GM23338 (cell line): ENCODE results near the gene PRIM1.

Experiments
- CREB1 ChIP-seq: fragments of 250-450 bp; sonication (Bioruptor Pico); IDR thresholded peaks from 2 replicates; pipeline ENCODE4 v1.5.0; 2020; ENCODE audit warnings: low read depth, mild to moderate bottlenecking, moderate library complexity
- CTCF ChIP-seq, 2 experiments: fragments of 200-600 bp in 1 of 2; sonication (generic) in 1 of 2; conservative IDR thresholded peaks; 2 replicates each; pipeline versions ENCODE4 v1.5.1 to v1.6.1; 2016 to 2017; ENCODE audit warnings: antibody characterized with exemption in 2 of 2, low read depth in 2 of 2, mild to moderate bottlenecking in 2 of 2, moderate library complexity in 1 of 2
- EZH2 ChIP-seq: fragments of 200-600 bp; sonication (generic); IDR thresholded peaks from one replicate; pipeline ENCODE4 v1.8.0; 2017; ENCODE audit warnings: antibody characterized with exemption, mild to moderate bottlenecking, low read depth; ENCODE audit not compliant: unreplicated experiment
- EZH2phosphoT487 ChIP-seq: fragments of 200-600 bp; sonication (generic); IDR thresholded peaks from one replicate; pipeline ENCODE4 v1.8.1; 2018; ENCODE audit warnings: antibody characterized with exemption; ENCODE audit not compliant: unreplicated experiment
- JUNB ChIP-seq: IDR thresholded peaks from one replicate; pipeline ENCODE4 v1.6.1; 2016; ENCODE audit warnings: antibody characterized with exemption; ENCODE audit not compliant: unreplicated experiment
- NANOG ChIP-seq: IDR thresholded peaks from 2 replicates; pipeline ENCODE4 v1.6.1; 2016; ENCODE audit warnings: antibody characterized with exemption, borderline replicate concordance
- POLR2AphosphoS5 ChIP-seq: IDR thresholded peaks from 2 replicates; pipeline ENCODE4 v1.6.1; 2016; ENCODE audit warnings: antibody characterized with exemption, low read depth
- REST ChIP-seq: IDR thresholded peaks from one replicate; pipeline ENCODE4 v1.6.1; 2018; ENCODE audit warnings: antibody characterized with exemption; ENCODE audit not compliant: unreplicated experiment
- ZNF114 ChIP-seq: fragments of 250-450 bp; sonication (Bioruptor Pico); IDR thresholded peaks from 2 replicates; pipeline ENCODE4 v1.5.0; 2020; ENCODE audit warnings: mild to moderate bottlenecking, moderate library complexity
- ZNF331 ChIP-seq: fragments of 250-450 bp; sonication (Bioruptor Pico); IDR thresholded peaks from 2 replicates; pipeline ENCODE4 v1.5.0; 2020; ENCODE audit warnings: low read depth, mild to moderate bottlenecking, moderate library complexity

GRCh38 chr12:56773113-56773512, 21.0 kb upstream of the PRIM1 start:
- no peak for TF ChIP-seq CTCF (conservative IDR thresholded peaks at IDR 0.05; ENCODE audit: low read depth in 2 of 2)
- TF ChIP-seq REST, result no peak
- TF ChIP-seq POLR2AphosphoS5, result no peak
- no peak for TF ChIP-seq EZH2
- TF ChIP-seq JUNB, result no peak
- TF ChIP-seq EZH2phosphoT487, result no peak
- no peak for TF ChIP-seq CREB1 (CRISPR knock-in tag)
- TF ChIP-seq NANOG, result no peak
- no peak for TF ChIP-seq ZNF331 (CRISPR knock-in tag)
- no peak for TF ChIP-seq ZNF114 (CRISPR knock-in tag)
